HG03039 (cell line): ENCODE measurements around the gene TCF21.
"Not testable (repeated sequence)": the region's sequence is repeated elsewhere in the genome, so short reads cannot be mapped to it uniquely, and the experiment has no call there.

ENCODE experiments used
- ATAC-seq: cut with Tn5 transposase; IDR thresholded peaks from one replicate; pipeline ENCODE4 v1.9.1; 2021; ENCODE audit warnings: mild to moderate bottlenecking, moderate library complexity; ENCODE audit not compliant: unreplicated experiment

Gene TCF21

GRCh38 chr6:133921249-133921859, 32.4 kb downstream of the TCF21 start:
- peak; percentile 37 for ATAC-seq

- ATAC-seq, result peak; percentile 74
These were observed 35.2 kb downstream of the TCF21 start for GRCh38 chr6:133923938-133924593.

- ATAC-seq, result not testable (repeated sequence)
These were observed 42.3 kb downstream of the TCF21 start for GRCh38 chr6:133931221-133931620.

- not testable (repeated sequence) for ATAC-seq
These were observed 47.4 kb downstream of the TCF21 start for GRCh38 chr6:133936352-133936751.

- ATAC-seq, result no peak
These were observed 49.0 kb downstream of the TCF21 start for GRCh38 chr6:133937909-133938308.

- no peak for ATAC-seq
These were observed 49.6 kb downstream of the TCF21 start for GRCh38 chr6:133938533-133938932.

- no peak for ATAC-seq
These were observed 51.1 kb downstream of the TCF21 start for GRCh38 chr6:133939778-133940667.
